ENCODE measurements around the gene HSD17B11. TPM values are rescaled to one million over a fixed set of nuclear protein-coding genes. Genes with fewer than 3 reads are reported as not detected.
"Not testable (repeated sequence)": the region's sequence is repeated elsewhere in the genome, so short reads cannot be mapped to it uniquely, and the experiment has no call there.

The HSD17B11 gene
- total RNA-seq, 1 donor from 2014 or later, result 94.5 TPM

- intact Hi-C loops (cut with DNase I), result no loop called here
Measured at GRCh38 chr4:87410157-87410556, 19.2 kb upstream of the HSD17B11 start.

DNA sequence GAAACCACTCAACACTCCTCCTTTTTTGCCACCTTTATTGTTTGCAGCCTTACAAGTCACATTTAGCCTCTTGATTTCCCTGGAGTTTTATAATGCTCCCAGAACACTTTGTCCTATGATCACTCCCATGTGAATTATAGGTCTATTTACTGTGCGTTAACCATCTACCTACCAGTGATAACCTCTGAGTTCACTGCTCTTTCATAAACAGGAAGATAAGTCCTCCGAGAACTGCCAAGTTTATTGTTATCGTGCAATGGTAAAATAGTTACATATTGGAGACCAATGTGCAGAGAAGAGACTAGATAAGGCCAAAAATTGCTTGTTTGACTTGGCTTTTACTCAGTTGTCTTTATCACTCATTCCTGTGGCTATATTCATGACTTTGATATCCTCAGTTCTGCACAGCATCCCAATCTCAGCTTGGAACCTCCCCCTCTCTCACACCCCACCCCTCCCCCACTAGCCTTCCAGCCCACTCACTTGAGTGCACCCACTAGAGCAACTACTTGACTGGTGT is 18.5 kb upstream of the HSD17B11 start:
- no peak for TF ChIP-seq POLR2AphosphoS5 (IDR thresholded peaks at IDR 0.05; ENCODE audit: insufficient read depth in 1 of 2, low read depth in 1 of 2)
- TF ChIP-seq, protein P1, sequence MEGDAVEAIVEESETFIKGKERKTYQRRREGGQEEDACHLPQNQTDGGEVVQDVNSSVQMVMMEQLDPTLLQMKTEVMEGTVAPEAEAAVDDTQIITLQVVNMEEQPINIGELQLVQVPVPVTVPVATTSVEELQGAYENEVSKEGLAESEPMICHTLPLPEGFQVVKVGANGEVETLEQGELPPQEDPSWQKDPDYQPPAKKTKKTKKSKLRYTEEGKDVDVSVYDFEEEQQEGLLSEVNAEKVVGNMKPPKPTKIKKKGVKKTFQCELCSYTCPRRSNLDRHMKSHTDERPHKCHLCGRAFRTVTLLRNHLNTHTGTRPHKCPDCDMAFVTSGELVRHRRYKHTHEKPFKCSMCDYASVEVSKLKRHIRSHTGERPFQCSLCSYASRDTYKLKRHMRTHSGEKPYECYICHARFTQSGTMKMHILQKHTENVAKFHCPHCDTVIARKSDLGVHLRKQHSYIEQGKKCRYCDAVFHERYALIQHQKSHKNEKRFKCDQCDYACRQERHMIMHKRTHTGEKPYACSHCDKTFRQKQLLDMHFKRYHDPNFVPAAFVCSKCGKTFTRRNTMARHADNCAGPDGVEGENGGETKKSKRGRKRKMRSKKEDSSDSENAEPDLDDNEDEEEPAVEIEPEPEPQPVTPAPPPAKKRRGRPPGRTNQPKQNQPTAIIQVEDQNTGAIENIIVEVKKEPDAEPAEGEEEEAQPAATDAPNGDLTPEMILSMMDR (IDR thresholded peaks at IDR 0.05), result no peak
- TF ChIP-seq POLR2A (IDR thresholded peaks at IDR 0.05), result no peak
- no peak overlapping the region for H3K4me3 ChIP-seq

More at GRCh38 chr4:87410157-87410556, 19.2 kb upstream of the HSD17B11 start:
- H3K4me3 ChIP-seq, result no peak overlapping the region
- H3K27ac ChIP-seq, result no peak overlapping the region
- no peaks in the 10 kb centered on the region for H3K4me1 ChIP-seq
- no peaks in the 10 kb centered on the region for H3K27me3 ChIP-seq
- no peaks in the 10 kb centered on the region for H3K36me3 ChIP-seq
- H3K9me3 ChIP-seq, result no peaks in the 10 kb centered on the region
- no peak for TF ChIP-seq POLR2AphosphoS5 (IDR thresholded peaks at IDR 0.05; ENCODE audit: insufficient read depth in 1 of 2, low read depth in 1 of 2)
- no peak for TF ChIP-seq POLR2A (IDR thresholded peaks at IDR 0.05)
- TF ChIP-seq, protein P1 (IDR thresholded peaks at IDR 0.05), result no peak
- no peak for DNase-seq (ENCODE audit: extremely low spot score in 2 of 2)

GRCh38 chr4:87406902-87407301 is 15.9 kb upstream of the HSD17B11 start:
- DNase-seq (ENCODE audit: extremely low spot score in 2 of 2); H3K36me3 ChIP-seq; H3K4me1 ChIP-seq; H3K27me3 ChIP-seq; H3K9me3 ChIP-seq; intact Hi-C loops (cut with DNase I); H3K4me3 ChIP-seq; H3K27ac ChIP-seq: not testable (repeated sequence)

More for the DNA sequence above, 18.5 kb upstream of the HSD17B11 start:
- Histone ChIP-seq H3K27me3 (no peaks in the 10 kb centered on the region), H3K9me3 (no peaks in the 10 kb centered on the region), H3K4me1 (no peaks in the 10 kb centered on the region), H3K27ac (no peak overlapping the region), H3K36me3 (no peaks in the 10 kb centered on the region)
- intact Hi-C loops (cut with DNase I), result no loop called here
- DNase-seq (ENCODE audit: extremely low spot score in 2 of 2), result no peak

DNA sequence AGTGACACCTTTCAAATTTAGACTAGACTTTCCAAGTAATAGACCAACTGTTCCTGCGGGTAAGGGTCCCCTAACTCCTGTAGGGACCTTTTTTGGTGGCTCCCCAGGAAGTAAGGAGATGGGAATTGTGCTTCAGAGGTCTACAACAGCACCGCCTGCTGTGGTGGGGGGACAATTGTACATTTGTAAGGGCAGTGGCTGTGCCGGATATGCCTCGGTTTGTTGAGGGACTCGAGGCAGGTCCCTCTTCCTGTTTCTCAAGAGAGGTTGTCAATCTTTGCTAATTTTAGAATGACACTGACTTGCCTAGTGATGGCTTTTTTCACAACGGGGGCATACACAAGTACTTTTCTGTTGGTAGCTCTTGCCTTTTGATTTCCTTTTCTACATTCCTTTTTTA is 15.5 kb upstream of the HSD17B11 start:
- Histone ChIP-seq H3K4me3 (no peak overlapping the region), H3K27me3 (no peaks in the 10 kb centered on the region), H3K4me1 (no peaks in the 10 kb centered on the region), H3K36me3 (no peaks in the 10 kb centered on the region), H3K27ac (no peak overlapping the region), H3K9me3 (no peaks in the 10 kb centered on the region)
- TF ChIP-seq POLR2A (IDR thresholded peaks at IDR 0.05) (no peak), POLR2AphosphoS5 (IDR thresholded peaks at IDR 0.05; ENCODE audit: insufficient read depth in 1 of 2, low read depth in 1 of 2) (no peak)
- TF ChIP-seq, protein P1 (IDR thresholded peaks at IDR 0.05), result no peak
- no peak for DNase-seq (ENCODE audit: extremely low spot score in 2 of 2)
- intact Hi-C loops (cut with DNase I), result no loop called here

GRCh38 chr4:87405211-87405820 is 14.3 kb upstream of the HSD17B11 start:
- intact Hi-C loops (cut with DNase I), result no loop called here
- Histone ChIP-seq H3K9me3 (no peaks in the 10 kb centered on the region), H3K27ac (no peak overlapping the region)

DNA sequence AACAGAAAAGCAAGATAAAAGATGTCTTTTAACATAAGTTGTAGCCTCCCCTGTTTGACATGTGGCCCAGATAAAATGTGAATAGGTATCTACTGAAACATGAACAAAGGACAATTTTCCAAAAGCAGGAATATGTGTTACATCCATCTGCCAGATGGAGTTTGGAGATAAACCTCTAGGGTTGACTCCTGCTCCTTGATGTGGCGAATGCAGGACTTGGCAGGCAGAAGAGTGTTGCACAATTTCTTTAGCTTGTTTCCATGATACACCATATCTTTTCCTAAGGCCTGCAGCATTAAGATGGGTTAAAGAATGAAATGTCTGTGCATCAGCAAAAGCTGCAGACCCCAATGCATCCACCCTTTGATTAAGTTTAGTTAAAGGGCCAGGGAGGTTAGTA is 12.7 kb upstream of the HSD17B11 start:
- H3K36me3 ChIP-seq; DNase-seq (ENCODE audit: extremely low spot score in 2 of 2); intact Hi-C loops (cut with DNase I); H3K27ac ChIP-seq; H3K4me1 ChIP-seq; H3K9me3 ChIP-seq; H3K27me3 ChIP-seq; H3K4me3 ChIP-seq: not testable (repeated sequence)

More at GRCh38 chr4:87405211-87405820, 14.3 kb upstream of the HSD17B11 start:
- no peaks in the 10 kb centered on the region for H3K4me1 ChIP-seq
- H3K27me3 ChIP-seq, result no peaks in the 10 kb centered on the region
- DNase-seq (ENCODE audit: extremely low spot score in 2 of 2), result no peak
- no peak overlapping the region for H3K4me3 ChIP-seq
- TF ChIP-seq POLR2A (IDR thresholded peaks at IDR 0.05), result no peak
- no peak for TF ChIP-seq POLR2AphosphoS5 (IDR thresholded peaks at IDR 0.05; ENCODE audit: insufficient read depth in 1 of 2, low read depth in 1 of 2)
- TF ChIP-seq, protein P1 (IDR thresholded peaks at IDR 0.05), result no peak
- no peaks in the 10 kb centered on the region for H3K36me3 ChIP-seq
